ENCODE measurements around the gene SNX1.
"Not testable (repeated sequence)": the region's sequence is repeated elsewhere in the genome, so short reads cannot be mapped to it uniquely, and the experiment has no call there.

Gene SNX1

GRCh38 chr15:64082757-64083156, 13.0 kb upstream of the SNX1 start:
- no peak for DNase-seq

GRCh38 chr15:64089543-64090280, 6.1 kb upstream of the SNX1 start:
- peak in 1 of 2 donors; percentile 39 for DNase-seq

GRCh38 chr15:64090527-64090926, 5.3 kb upstream of the SNX1 start:
- peak in 1 of 2 donors; percentile 29 for DNase-seq

GRCh38 chr15:64092075-64092820, 3.5 kb upstream of the SNX1 start:
- peak in 1 of 2 donors; percentile 55 for DNase-seq

GRCh38 chr15:64092864-64093626, 2.7 kb upstream of the SNX1 start:
- peak; percentile 27 to 44 for DNase-seq

- peak; percentile 95 to 96 for DNase-seq
Measured at GRCh38 chr15:64093627-64094417, 2.0 kb upstream of the SNX1 start, which contains the start of gene CIAO2A. TSS of gene CIAO2A (minus strand) at chr15:64093838. CDS start at chr15:64093768, 70 bp downstream.

- no peak for DNase-seq
Measured at GRCh38 chr15:64095431-64095794, 369 bp upstream of the SNX1 start.

GRCh38 chr15:64096668-64097384, 1.0 kb downstream of the SNX1 start:
- peak in 1 of 2 donors; percentile 25 for DNase-seq

GRCh38 chr15:64099379-64099778, 3.6 kb downstream of the SNX1 start:
- DNase-seq: no peak

- DNase-seq: no peak
Measured at GRCh38 chr15:64100958-64101357, 5.2 kb downstream of the SNX1 start.

- DNase-seq: no peak
Measured at GRCh38 chr15:64102497-64102896, 6.7 kb downstream of the SNX1 start.

- DNase-seq: no peak
Measured at GRCh38 chr15:64105113-64105704, 9.4 kb downstream of the SNX1 start.

GRCh38 chr15:64107337-64107736, 11.6 kb downstream of the SNX1 start:
- DNase-seq: no peak

GRCh38 chr15:64110108-64110701, 14.4 kb downstream of the SNX1 start:
- not testable (repeated sequence) for DNase-seq

- DNase-seq: peak in 1 of 2 donors; percentile 12
Measured at GRCh38 chr15:64110950-64111678, 15.3 kb downstream of the SNX1 start.

- DNase-seq: no peak
Measured at GRCh38 chr15:64111679-64112050, 15.9 kb downstream of the SNX1 start.

GRCh38 chr15:64112073-64112772, 16.4 kb downstream of the SNX1 start:
- no peak for DNase-seq

GRCh38 chr15:64112904-64113303, 17.1 kb downstream of the SNX1 start:
- no peak for DNase-seq

GRCh38 chr15:64117759-64118487, 22.1 kb downstream of the SNX1 start:
- DNase-seq: no peak
